Measurements from ENCODE around the gene KCTD7.
"Not testable (repeated sequence)": the region's sequence is repeated elsewhere in the genome, so short reads cannot be mapped to it uniquely, and the experiment has no call there.

Gene KCTD7

GRCh38 chr7:66617295-66617694 lies 11.4 kb upstream of the KCTD7 start:
- DNase-seq = no peak

GRCh38 chr7:66619341-66619948 lies 9.2 kb upstream of the KCTD7 start:
- DNase-seq = not testable (repeated sequence)

GRCh38 chr7:66626331-66626934 lies 2.2 kb upstream of the KCTD7 start:
- no peak for DNase-seq

- DNase-seq = no peak
Measured at GRCh38 chr7:66627151-66627681, 1.5 kb upstream of the KCTD7 start.

GRCh38 chr7:66627881-66628360 lies 760 bp upstream of the KCTD7 start:
- no peak for DNase-seq

- DNase-seq = no peak
Measured at GRCh38 chr7:66629222-66630062, 761 bp downstream of the KCTD7 start.

GRCh38 chr7:66630531-66630930 lies 1.9 kb downstream of the KCTD7 start:
- no peak for DNase-seq

- no peak for DNase-seq
Measured at GRCh38 chr7:66631471-66631870, 2.8 kb downstream of the KCTD7 start.

- no peak for DNase-seq
Measured at GRCh38 chr7:66634816-66635215, 6.1 kb downstream of the KCTD7 start.

- not testable (repeated sequence) for DNase-seq
Measured at GRCh38 chr7:66635322-66635981, 6.8 kb downstream of the KCTD7 start.

- not testable (repeated sequence) for DNase-seq
Measured at GRCh38 chr7:66635982-66636546, 7.4 kb downstream of the KCTD7 start.

GRCh38 chr7:66638309-66639099 lies 9.8 kb downstream of the KCTD7 start:
- no peak for DNase-seq

GRCh38 chr7:66639773-66640172 lies 11.1 kb downstream of the KCTD7 start:
- DNase-seq = no peak

GRCh38 chr7:66640802-66641525 lies 12.3 kb downstream of the KCTD7 start:
- DNase-seq = no peak

- DNase-seq = no peak
Measured at GRCh38 chr7:66641526-66641871, 12.8 kb downstream of the KCTD7 start.

GRCh38 chr7:66642186-66642585 lies 13.5 kb downstream of the KCTD7 start:
- DNase-seq = no peak

- no peak for DNase-seq
Measured at GRCh38 chr7:66642932-66643331, 14.3 kb downstream of the KCTD7 start.

- no peak for DNase-seq
Measured at GRCh38 chr7:66643395-66643794, 14.7 kb downstream of the KCTD7 start.

GRCh38 chr7:66651026-66651425 lies 22.3 kb downstream of the KCTD7 start:
- not testable (repeated sequence) for DNase-seq

- DNase-seq = not testable (repeated sequence)
Measured at GRCh38 chr7:66653719-66654274, 25.1 kb downstream of the KCTD7 start.
